SIG-M5 (cell line): ENCODE results near the gene UBTD1.
"Not testable (repeated sequence)": the region's sequence is repeated elsewhere in the genome, so short reads cannot be mapped to it uniquely, and the experiment has no call there.

Source experiments
- DNase-seq: peaks from one replicate; lab custom pipeline; 2025; lab: John Stamatoyannopoulos, UW

The UBTD1 gene

GRCh38 chr10:97515271-97515978, 16.7 kb downstream of the UBTD1 start:
- no peak for DNase-seq

GRCh38 chr10:97517096-97517750, 18.5 kb downstream of the UBTD1 start:
- DNase-seq: no peak

GRCh38 chr10:97517778-97518300, 19.1 kb downstream of the UBTD1 start:
- DNase-seq: no peak

- DNase-seq: no peak
Observed at GRCh38 chr10:97518301-97519043, 19.7 kb downstream of the UBTD1 start.

- DNase-seq: no peak
Observed at GRCh38 chr10:97519342-97519741, 20.6 kb downstream of the UBTD1 start.

- DNase-seq: no peak
Observed at GRCh38 chr10:97520520-97520919, 21.8 kb downstream of the UBTD1 start.

GRCh38 chr10:97520978-97521761, 22.4 kb downstream of the UBTD1 start:
- no peak for DNase-seq

GRCh38 chr10:97522071-97522470, 23.3 kb downstream of the UBTD1 start:
- no peak for DNase-seq

- no peak for DNase-seq
Observed at GRCh38 chr10:97522937-97523336, 24.2 kb downstream of the UBTD1 start.

GRCh38 chr10:97525086-97525485, 26.4 kb downstream of the UBTD1 start:
- DNase-seq: no peak

GRCh38 chr10:97525683-97526110, 27.0 kb downstream of the UBTD1 start:
- DNase-seq: no peak

- DNase-seq: not testable (repeated sequence)
Observed at GRCh38 chr10:97528876-97529275, 30.2 kb downstream of the UBTD1 start.

GRCh38 chr10:97529685-97530465, 31.2 kb downstream of the UBTD1 start:
- DNase-seq: no peak

- DNase-seq: no peak
Observed at GRCh38 chr10:97531401-97531986, 32.8 kb downstream of the UBTD1 start.

GRCh38 chr10:97532935-97533671, 34.4 kb downstream of the UBTD1 start:
- no peak for DNase-seq

- DNase-seq: no peak
Observed at GRCh38 chr10:97533888-97534287, 35.2 kb downstream of the UBTD1 start.

- DNase-seq: no peak
Observed at GRCh38 chr10:97534746-97535367, 36.1 kb downstream of the UBTD1 start.

GRCh38 chr10:97537186-97537869, 38.6 kb downstream of the UBTD1 start:
- DNase-seq: no peak

GRCh38 chr10:97538411-97538810, 39.7 kb downstream of the UBTD1 start:
- DNase-seq: no peak
